SU-DHL-6 (cell line): ENCODE data around the gene FUBP1.

Experiments used
- H2AFZ ChIP-seq: fragments of 200-600 bp; sonication (generic); 2 replicates; pipeline ENCODE4 v1.6.1; 2014; ENCODE audit warnings: low read depth, mild to moderate bottlenecking, moderate library complexity, mixed read lengths, antibody characterized with exemption, low read length; ENCODE audit not compliant: severe bottlenecking
- H3F3A ChIP-seq: fragments of 200-600 bp; shearing (Covaris generic); 2 replicates; pipeline ENCODE4 v1.6.0; 2016; ENCODE audit warnings: antibody characterized with exemption, mild to moderate bottlenecking; ENCODE audit not compliant: insufficient read depth
- H3K27ac ChIP-seq: fragments of 200-600 bp; sonication (generic); 2 replicates; pipeline ENCODE4 v1.5.1; 2016; ENCODE audit warnings: low read depth, mild to moderate bottlenecking, low read length, moderate library complexity, mixed read lengths
- H3K27me3 ChIP-seq: fragments of 200-600 bp; sonication (generic), shearing (Covaris generic); 2 replicates; pipeline ENCODE4 v1.6.0; 2014; ENCODE audit warnings: mild to moderate bottlenecking, low read length
- H3K36me3 ChIP-seq: fragments of 200-600 bp; sonication (generic); 2 replicates; pipeline ENCODE4 v1.6.1; 2014; ENCODE audit warnings: mild to moderate bottlenecking, low read length, mixed read lengths
- H3K4me2 ChIP-seq: fragments of 300-600, 200-600 bp; shearing (Covaris generic), sonication (generic); 2 replicates; pipeline ENCODE4 v1.6.0; 2014; ENCODE audit warnings: low read length, low read depth, mild to moderate bottlenecking; ENCODE audit not compliant: poor library complexity, severe bottlenecking
- H3K4me3 ChIP-seq: fragments of 200-600 bp; sonication (generic); 2 replicates; pipeline ENCODE4 v1.5.1; 2014; ENCODE audit warnings: antibody characterized with exemption, low read length, mild to moderate bottlenecking, mixed read lengths; ENCODE audit not compliant: insufficient read depth, poor library complexity, severe bottlenecking
- H3K79me2 ChIP-seq: fragments of 200-600 bp; sonication (generic); 2 replicates; pipeline ENCODE4 v1.6.1; 2014; ENCODE audit warnings: mild to moderate bottlenecking, low read length, moderate library complexity; ENCODE audit not compliant: insufficient read depth
- H3K9ac ChIP-seq: fragments of 200-600 bp; sonication (generic); 2 replicates; pipeline ENCODE4 v1.7.0; 2014; ENCODE audit warnings: mild to moderate bottlenecking, low read length
- H3K9me2 ChIP-seq: fragments of 200-600 bp; sonication (generic); replicated peaks from 2 replicates; pipeline ENCODE4 v1.6.1; 2014; ENCODE audit warnings: low read length; ENCODE audit not compliant: insufficient read depth
- H3K9me3 ChIP-seq: fragments of 200-600 bp; sonication (generic); 2 replicates; pipeline ENCODE4 v1.6.1; 2014; ENCODE audit warnings: low read length, mixed read lengths; ENCODE audit not compliant: insufficient read depth
- H4K20me1 ChIP-seq: fragments of 200-600 bp; sonication (generic); 2 replicates; pipeline ENCODE4 v1.6.1; 2014; ENCODE audit warnings: low read depth, mild to moderate bottlenecking, antibody characterized with exemption, low read length, moderate library complexity, mixed read lengths
- CTCF ChIP-seq: fragments of 200-600 bp; sonication (generic); IDR thresholded peaks from one replicate; pipeline ENCODE4 v1.5.1; 2017; ENCODE audit warnings: antibody characterized with exemption, mild to moderate bottlenecking, low read length, moderate library complexity; ENCODE audit not compliant: insufficient read depth, poor library complexity, severe bottlenecking
- EZH2phosphoT487 ChIP-seq: fragments of 200-600 bp; sonication (generic), shearing (Covaris generic); conservative IDR thresholded peaks from 2 replicates; pipeline ENCODE4 v1.6.1; 2018; ENCODE audit warnings: mild to moderate bottlenecking, antibody characterized with exemption, low read length, moderate library complexity, mixed read lengths

FUBP1 gene

GRCh38 chr1:77970192-77970591 is 8.7 kb downstream of the FUBP1 start:
- Histone ChIP-seq H3K4me3 (no peak overlapping the region), H3K27ac (no peak overlapping the region), H3K4me2 (no peak overlapping the region), H2AFZ (no peak overlapping the region), H4K20me1 (peaks cover 69% of the 10 kb centered on the region), H3K9me2 (no peaks in the 10 kb centered on the region), H3K79me2 (peaks cover 92% of the 10 kb centered on the region), H3K9ac (no peak overlapping the region), H3K27me3 (no peaks in the 10 kb centered on the region), H3K36me3 (peaks cover 63% of the 10 kb centered on the region), H3K9me3 (no peaks in the 10 kb centered on the region), H3F3A (peaks cover 25% of the 10 kb centered on the region)
- TF ChIP-seq EZH2phosphoT487: no peak
- TF ChIP-seq CTCF: no peak

- no peak overlapping the region for H3K4me2 ChIP-seq
- no peak overlapping the region for H3K27ac ChIP-seq
- H3F3A ChIP-seq: peaks cover 44% of the 10 kb centered on the region
- peaks cover 78% of the 10 kb centered on the region for H3K79me2 ChIP-seq
- peaks cover 87% of the 10 kb centered on the region for H3K36me3 ChIP-seq
- H3K9ac ChIP-seq: no peak overlapping the region
- no peaks in the 10 kb centered on the region for H3K9me3 ChIP-seq
- TF ChIP-seq EZH2phosphoT487 (no peak), CTCF (no peak)
- H3K9me2 ChIP-seq: no peaks in the 10 kb centered on the region
- H3K27me3 ChIP-seq: no peaks in the 10 kb centered on the region
- no peak overlapping the region for H2AFZ ChIP-seq
- peaks cover 77% of the 10 kb centered on the region for H4K20me1 ChIP-seq
- no peak overlapping the region for H3K4me3 ChIP-seq
These were observed 12.6 kb downstream of the FUBP1 start for GRCh38 chr1:77966291-77966690.

GRCh38 chr1:77961392-77961791 is 17.5 kb downstream of the FUBP1 start:
- Histone ChIP-seq H3F3A (peaks cover 40% of the 10 kb centered on the region), H3K9ac (no peak overlapping the region), H3K79me2 (peaks cover 66% of the 10 kb centered on the region), H3K4me3 (no peak overlapping the region), H3K9me2 (no peaks in the 10 kb centered on the region), H3K27me3 (no peaks in the 10 kb centered on the region), H3K27ac (no peak overlapping the region), H3K4me2 (no peak overlapping the region), H3K9me3 (no peaks in the 10 kb centered on the region), H3K36me3 (peaks cover 97% of the 10 kb centered on the region), H4K20me1 (peaks cover 68% of the 10 kb centered on the region), H2AFZ (no peak overlapping the region)
- no peak for TF ChIP-seq CTCF
- no peak for TF ChIP-seq EZH2phosphoT487

GRCh38 chr1:77958850-77959249 is 20.0 kb downstream of the FUBP1 start:
- no peak for TF ChIP-seq EZH2phosphoT487
- no peak for TF ChIP-seq CTCF
- Histone ChIP-seq H3K36me3 (peaks cover 98% of the 10 kb centered on the region), H4K20me1 (peaks cover 59% of the 10 kb centered on the region), H3K9me3 (no peaks in the 10 kb centered on the region), H2AFZ (no peak overlapping the region), H3K4me2 (no peak overlapping the region), H3K9me2 (no peaks in the 10 kb centered on the region), H3K79me2 (peaks cover 58% of the 10 kb centered on the region), H3K27me3 (no peaks in the 10 kb centered on the region), H3K9ac (no peak overlapping the region), H3K4me3 (no peak overlapping the region), H3K27ac (no peak overlapping the region), H3F3A (peaks cover 40% of the 10 kb centered on the region)
